ENCODE measurements around the gene CDC37.

GRCh38 chr19:10364644-10365043, 38.7 kb downstream of the CDC37 start:
- TF ChIP-seq POLR2AphosphoS5 (IDR thresholded peaks at IDR 0.05; ENCODE audit: low read depth, low read length) (no peak), CTCF (IDR thresholded peaks at IDR 0.05 in 2 of 3, conservative IDR thresholded peaks at IDR 0.05 in 1 of 3; ENCODE audit: borderline replicate concordance in 1 of 3, insufficient read depth in 1 of 3, low read depth in 2 of 3, low read length in 2 of 3) (no peak), YY1 (IDR thresholded peaks at IDR 0.05; ENCODE audit: extremely low read depth, insufficient replicate concordance, low read depth, low read length) (no peak), JUND (IDR thresholded peaks at IDR 0.05) (no peak)
